HG03354 (cell line): ENCODE measurements around the gene TUBA3C.

Experiments used
- ATAC-seq: cut with Tn5 transposase; IDR thresholded peaks from one replicate; pipeline ENCODE4 v1.9.1; 2021; ENCODE audit warnings: mild to moderate bottlenecking; ENCODE audit not compliant: unreplicated experiment, poor library complexity, severe bottlenecking

TUBA3C gene

DNA sequence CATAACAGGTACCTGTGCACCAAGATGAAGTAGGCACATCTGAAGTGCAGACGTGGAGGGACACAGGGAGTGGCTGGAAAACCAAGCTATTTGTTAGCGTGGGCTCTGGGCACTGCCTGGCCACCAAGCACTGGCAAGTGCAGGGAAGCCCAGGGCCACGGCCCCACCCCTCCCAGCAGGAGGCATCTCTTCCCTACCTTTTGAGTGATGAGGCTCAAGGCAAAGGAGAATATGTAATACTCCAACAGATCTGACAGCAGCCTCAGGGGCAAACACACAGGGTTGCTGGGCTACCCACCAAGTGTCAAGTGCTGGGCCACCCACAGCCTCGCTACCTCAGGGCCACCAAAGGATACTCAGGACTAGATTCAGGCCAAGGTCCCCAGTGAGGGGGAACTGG is 11.6 kb downstream of the TUBA3C start:
- ATAC-seq, result no peak

DNA sequence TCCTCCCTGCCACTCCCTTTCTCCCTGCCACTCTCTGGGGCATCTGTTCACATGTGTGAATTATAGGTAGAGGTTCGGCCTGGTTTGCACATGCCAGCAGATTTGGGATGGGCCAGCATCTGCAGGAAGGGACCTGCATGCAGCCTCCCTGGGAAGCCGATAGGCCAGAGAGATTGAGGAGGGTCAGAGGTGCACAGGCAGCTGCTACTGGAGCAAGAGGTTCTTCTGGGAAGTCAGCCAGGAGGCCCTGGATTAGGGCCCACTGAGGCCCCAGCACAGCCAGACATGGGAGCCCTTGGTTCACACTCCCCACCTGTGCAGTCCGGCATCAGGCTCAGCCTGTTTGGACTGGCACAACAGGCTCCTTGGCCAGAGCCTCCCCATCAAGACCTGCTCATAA is 12.1 kb downstream of the TUBA3C start:
- no peak for ATAC-seq

GRCh38 chr13:19161308-19161707 is 20.3 kb downstream of the TUBA3C start:
- no peak for ATAC-seq

DNA sequence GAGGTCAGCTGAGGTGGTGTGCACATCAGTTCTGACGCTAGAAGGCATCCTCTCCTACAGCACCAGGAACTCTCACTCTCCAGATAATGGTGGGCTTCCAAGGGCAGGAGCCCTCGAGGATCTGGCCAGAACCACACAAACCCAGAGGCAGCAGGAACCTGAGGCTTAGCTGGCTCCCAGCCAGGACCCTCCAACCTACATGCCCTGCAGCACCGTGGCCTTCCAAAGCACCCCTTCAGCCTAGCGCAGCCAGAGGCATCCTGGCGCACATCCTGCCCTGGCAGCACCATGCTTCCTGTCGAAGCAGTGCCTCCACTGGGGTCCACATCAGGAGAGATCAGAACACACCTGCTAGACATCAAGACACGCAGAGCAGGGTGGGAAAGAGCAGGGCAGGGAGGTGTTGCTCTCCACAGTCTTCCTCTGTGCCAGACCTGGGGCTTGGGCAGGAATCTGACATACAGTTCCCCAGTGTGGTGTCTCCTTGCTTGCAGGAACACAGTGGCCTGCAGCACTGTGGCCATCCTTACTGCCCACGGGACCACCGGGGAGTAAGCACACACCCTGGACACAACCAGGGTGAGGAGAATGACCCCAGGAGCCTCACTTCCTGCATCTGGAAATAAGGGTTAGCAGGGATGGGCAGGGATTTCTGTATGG is 21.7 kb downstream of the TUBA3C start:
- ATAC-seq, result no peak

DNA sequence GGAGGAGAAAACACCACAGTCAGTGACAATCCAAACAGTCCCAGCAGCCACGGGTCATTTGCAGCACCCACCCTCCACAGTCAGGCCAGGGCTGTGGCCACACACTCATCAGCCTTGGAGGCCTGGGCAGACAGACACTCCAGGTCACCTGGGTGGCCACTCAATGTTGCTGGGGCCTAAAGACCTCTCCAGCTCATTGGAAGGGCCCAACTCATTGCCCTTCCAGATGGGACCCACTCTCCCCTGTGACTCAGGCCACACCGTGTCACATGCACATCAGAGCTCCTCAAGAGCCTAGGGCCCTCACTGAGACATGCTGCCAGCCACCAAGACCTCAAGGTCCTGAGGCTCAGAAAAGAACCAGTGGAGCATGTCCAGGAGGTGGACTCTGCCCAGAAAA is 22.4 kb downstream of the TUBA3C start:
- ATAC-seq, result no peak

- no peak for ATAC-seq
Measured at GRCh38 chr13:19158526-19159174, 23.0 kb downstream of the TUBA3C start.

DNA sequence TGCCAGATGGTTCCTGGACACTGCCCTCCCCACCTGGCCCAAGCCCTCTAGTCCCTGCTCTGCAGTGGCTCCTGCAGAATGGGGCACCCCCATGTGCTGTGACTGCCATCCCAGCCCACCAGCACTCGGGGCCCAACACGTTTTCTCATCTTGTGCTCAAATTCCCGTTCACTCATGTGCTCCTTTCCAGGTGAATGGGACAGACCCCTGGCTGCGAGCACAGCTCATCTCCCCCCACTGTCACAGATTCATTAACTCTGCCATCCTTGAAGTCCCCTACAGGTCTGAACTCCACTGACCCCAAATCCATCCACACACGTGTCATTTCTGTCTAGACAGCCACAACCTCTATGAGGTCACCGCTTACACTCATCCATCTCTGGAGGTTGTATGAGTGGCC is 23.6 kb downstream of the TUBA3C start:
- ATAC-seq, result no peak

- no peak for ATAC-seq
Measured at GRCh38 chr13:19157461-19157860, 24.2 kb downstream of the TUBA3C start.

DNA sequence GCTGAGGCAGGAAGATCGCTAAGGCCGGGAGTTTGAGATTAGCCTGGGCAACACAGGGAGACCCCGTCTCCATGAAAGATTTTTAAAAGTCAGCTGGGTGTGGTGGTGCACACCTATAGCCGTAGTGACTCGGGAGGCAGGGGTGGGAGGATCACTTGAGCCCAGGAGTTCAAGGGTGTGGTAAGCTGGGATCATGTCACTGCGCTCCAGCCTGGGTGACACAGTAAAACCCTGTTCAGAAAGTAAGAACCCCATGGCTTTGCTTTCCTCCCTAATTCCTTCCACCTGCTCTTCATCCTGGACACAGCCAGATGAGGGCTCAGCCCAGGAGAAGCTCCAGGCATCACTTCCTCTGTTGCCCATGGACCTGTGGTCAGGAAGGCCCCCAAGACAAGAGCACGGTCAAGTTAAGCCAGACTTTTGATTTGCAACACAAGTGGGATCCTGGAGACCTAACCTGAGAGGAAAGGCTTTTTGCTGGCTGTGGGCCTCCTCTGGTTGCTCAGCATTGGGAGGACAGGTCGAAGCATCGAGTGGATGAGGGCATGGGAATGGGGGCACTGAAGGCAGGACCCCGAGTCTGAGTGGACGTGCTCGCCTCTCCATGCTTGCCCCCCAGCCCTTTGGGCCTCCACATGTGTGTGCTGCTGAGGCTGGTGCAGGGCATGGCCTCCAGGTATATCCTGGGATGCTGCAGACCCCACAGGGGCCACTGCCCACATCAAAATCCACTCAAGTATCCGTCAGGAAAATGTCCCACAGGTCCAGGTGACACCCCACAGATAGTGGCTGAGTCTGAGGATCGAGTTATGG is 25.4 kb downstream of the TUBA3C start:
- ATAC-seq, result no peak

- no peak for ATAC-seq
Measured at GRCh38 chr13:19155321-19155861, 26.2 kb downstream of the TUBA3C start.

DNA sequence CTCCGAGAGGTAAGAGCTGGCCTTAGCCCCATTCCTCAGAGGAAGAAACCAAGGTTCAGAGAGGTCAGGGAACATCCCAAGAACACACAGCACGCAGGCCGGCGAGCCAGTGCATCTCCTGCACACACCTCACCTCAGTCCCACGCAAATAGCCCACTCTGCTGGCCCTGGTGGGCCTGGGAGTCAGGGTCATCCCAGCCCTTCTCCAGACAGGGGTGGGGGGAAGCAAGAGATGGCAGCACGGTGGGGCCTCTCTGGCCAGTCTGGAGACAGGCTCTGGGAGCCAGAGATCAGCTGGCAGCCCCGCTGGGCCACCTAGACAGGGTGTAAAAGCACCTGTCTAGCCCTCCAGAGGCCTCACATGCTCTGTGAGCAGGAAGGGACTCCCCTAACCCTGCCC is 26.8 kb downstream of the TUBA3C start:
- no peak for ATAC-seq

DNA sequence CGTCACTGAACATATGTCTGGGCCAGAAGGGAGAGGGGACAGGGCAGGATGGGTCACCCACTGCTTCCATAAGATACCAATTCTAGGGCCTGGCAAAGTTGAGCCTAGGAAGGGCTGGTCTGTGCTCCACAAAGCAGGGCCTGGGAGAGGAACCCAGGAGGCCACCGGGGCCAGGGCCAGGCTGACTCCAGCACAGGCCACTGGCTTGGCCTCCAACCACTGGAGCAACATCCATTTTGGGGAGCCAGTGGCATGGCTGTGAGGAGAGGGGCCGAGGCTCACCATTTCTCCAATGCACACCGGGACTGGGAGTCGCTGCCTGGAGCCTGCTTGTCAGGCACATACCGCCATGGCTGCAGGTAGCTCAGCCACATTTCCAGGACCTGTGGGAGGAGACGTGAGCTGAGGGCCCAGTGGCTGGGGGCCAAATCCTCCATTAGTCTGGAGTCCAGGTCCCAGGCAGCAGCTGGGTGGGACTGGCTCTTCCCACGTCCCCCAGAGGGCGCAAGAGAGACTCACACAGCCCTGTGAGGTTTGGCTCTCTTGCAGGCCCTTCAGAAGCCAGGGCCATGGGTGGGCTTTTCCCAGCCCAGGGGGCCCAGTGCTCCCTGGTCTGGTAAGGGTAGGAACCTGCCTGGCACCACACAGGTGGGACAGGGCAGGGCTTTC is 27.7 kb downstream of the TUBA3C start:
- no peak for ATAC-seq

GRCh38 chr13:19152403-19152802 is 29.2 kb downstream of the TUBA3C start:
- ATAC-seq, result no peak

DNA sequence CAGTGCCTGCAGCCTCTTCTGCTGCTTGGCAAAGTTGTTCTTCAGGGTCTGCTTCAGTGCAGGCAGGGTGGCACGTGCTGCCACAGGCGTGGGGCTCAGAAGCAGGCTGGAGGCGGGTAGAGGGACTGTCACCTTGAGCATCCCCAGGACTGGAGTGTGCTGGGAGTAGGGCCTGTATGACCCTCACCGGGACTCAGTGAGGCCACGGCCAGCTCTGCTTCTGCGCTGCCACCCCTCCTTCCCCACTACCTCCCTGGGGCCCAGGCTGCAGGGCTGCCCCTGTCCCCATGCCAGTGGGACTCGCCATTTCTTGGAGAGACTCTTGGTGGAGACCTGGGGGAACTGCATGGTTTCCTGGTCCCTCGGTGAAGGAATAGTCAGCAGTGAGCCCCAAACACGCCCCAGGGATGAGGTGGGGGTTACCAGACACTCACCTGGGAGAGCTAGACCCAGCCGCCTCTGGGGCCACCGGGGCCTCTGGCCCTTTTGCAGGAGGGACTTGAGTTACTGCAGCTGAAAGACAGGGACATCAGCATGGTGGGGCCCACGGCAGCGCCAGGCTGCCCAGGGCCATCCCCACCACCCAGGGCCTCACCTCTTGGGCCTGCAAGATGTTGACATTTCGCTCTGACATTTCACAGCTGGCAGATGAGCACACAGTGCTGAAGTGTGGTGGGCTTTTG is 29.9 kb downstream of the TUBA3C start:
- no peak for ATAC-seq

GRCh38 chr13:19150712-19151228 is 30.9 kb downstream of the TUBA3C start:
- no peak for ATAC-seq

GRCh38 chr13:19150226-19150625 is 31.4 kb downstream of the TUBA3C start:
- no peak for ATAC-seq

DNA sequence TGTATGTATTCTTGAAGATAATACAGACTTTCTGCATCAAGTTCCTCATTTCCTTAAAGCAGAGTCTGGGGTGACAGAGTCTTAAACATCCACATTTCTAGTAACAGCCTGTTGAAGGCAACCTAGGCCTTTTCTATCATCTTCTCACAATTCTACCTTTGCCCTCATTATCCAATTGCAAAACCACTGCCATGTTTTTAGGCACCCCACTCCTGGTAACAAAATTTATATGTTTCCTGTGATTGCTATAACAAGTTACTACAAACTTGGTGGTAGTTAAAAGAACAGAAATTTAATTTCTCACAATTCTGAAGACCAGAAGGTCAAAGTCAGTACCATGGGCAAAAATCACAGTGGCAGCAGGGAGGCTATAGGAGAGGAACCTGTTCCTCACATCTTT is 33.1 kb downstream of the TUBA3C start:
- ATAC-seq, result no peak
